Pons (tissue), 1 donor: ENCODE measurements around the gene CNTN5.

Source experiments
- DNase-seq: peaks from one replicate; pipeline ENCODE4 v3.0.0-alpha.2; 2016; ENCODE audit warnings: low spot score

Gene CNTN5

GRCh38 chr11:99391245-99391644 lies 370.5 kb downstream of the CNTN5 start:
- DNase-seq: no peak

GRCh38 chr11:99406345-99406744 lies 385.6 kb downstream of the CNTN5 start:
- no peak for DNase-seq

- DNase-seq: no peak
Observed at GRCh38 chr11:99410636-99411035, 389.9 kb downstream of the CNTN5 start.

- no peak for DNase-seq
Observed at GRCh38 chr11:99418927-99419720, 398.4 kb downstream of the CNTN5 start.

- DNase-seq: no peak
Observed at GRCh38 chr11:99419991-99420390, 399.2 kb downstream of the CNTN5 start.

GRCh38 chr11:99422581-99423427 lies 402.1 kb downstream of the CNTN5 start:
- DNase-seq: no peak

- no peak for DNase-seq
Observed at GRCh38 chr11:99423428-99423983, 402.8 kb downstream of the CNTN5 start.

GRCh38 chr11:99424313-99425084 lies 403.8 kb downstream of the CNTN5 start:
- DNase-seq: no peak

- no peak for DNase-seq
Observed at GRCh38 chr11:99425596-99425995, 404.8 kb downstream of the CNTN5 start.

GRCh38 chr11:99432677-99433076 lies 411.9 kb downstream of the CNTN5 start:
- DNase-seq: no peak

- DNase-seq: no peak
Observed at GRCh38 chr11:99443276-99443675, 422.5 kb downstream of the CNTN5 start.

GRCh38 chr11:99446400-99446799 lies 425.7 kb downstream of the CNTN5 start:
- no peak for DNase-seq

- DNase-seq: no peak
Observed at GRCh38 chr11:99449345-99449744, 428.6 kb downstream of the CNTN5 start.

- DNase-seq: no peak
Observed at GRCh38 chr11:99452075-99452474, 431.3 kb downstream of the CNTN5 start.

GRCh38 chr11:99461913-99462312 lies 441.2 kb downstream of the CNTN5 start:
- DNase-seq: no peak

GRCh38 chr11:99464985-99465384 lies 444.2 kb downstream of the CNTN5 start:
- DNase-seq: no peak

- DNase-seq: no peak
Observed at GRCh38 chr11:99489581-99489980, 468.8 kb downstream of the CNTN5 start.

GRCh38 chr11:99494065-99494464 lies 473.3 kb downstream of the CNTN5 start:
- DNase-seq: no peak

- DNase-seq: no peak
Observed at GRCh38 chr11:99501655-99502054, 480.9 kb downstream of the CNTN5 start.

GRCh38 chr11:99505316-99505715 lies 484.6 kb downstream of the CNTN5 start:
- no peak for DNase-seq

- DNase-seq: no peak
Observed at GRCh38 chr11:99505831-99506230, 485.1 kb downstream of the CNTN5 start.

- DNase-seq: no peak
Observed at GRCh38 chr11:99509863-99510262, 489.1 kb downstream of the CNTN5 start.
